HCT116 (cell line): ENCODE measurements around the gene PPFIA2. TPM values are rescaled to one million over a fixed set of nuclear protein-coding genes. Genes with fewer than 3 reads are reported as not detected.

Experiments used
- ATAC-seq: fragments of 200-7000 bp; cut with Tn5 transposase; 2 replicates; pipeline ENCODE4 v1.9.1; 2020; ENCODE audit warnings: mild to moderate bottlenecking, moderate library complexity
- BruUV-seq: library from RNA; stranded (reverse); fragments of 400-500 nt; replicated peaks from 2 replicates; lab custom pipeline; 2021; lab: Mats Ljungman, UMichigan
- CTCF ChIA-PET: fragments of 300-600 bp; sonication (Branson Sonifier 250); formaldehyde crosslinking; loops from one replicate; lab custom pipeline; 2021; ENCODE audit warnings: antibody characterized with exemption; lab: Charles Lee
- POLR2A ChIA-PET: fragments of 300-600, 350-600 bp; sonication (Branson Sonifier 250); formaldehyde crosslinking; loops from one replicate; lab custom pipeline; 2021; ENCODE audit warnings: antibody characterized with exemption; lab: Charles Lee
- RAD21 ChIA-PET, 2 experiments: fragments of 300-600 bp; sonication (Branson Sonifier 250); formaldehyde crosslinking; loops; one replicate each; lab custom pipeline; 2023; ENCODE audit warnings: low total read pairs in 2 of 2; ENCODE audit not compliant: uncharacterized antibody in 2 of 2, unreplicated experiment in 2 of 2, low non-redundant PET in 1 of 2; lab: Charles Lee
- DNase-seq: peaks from one replicate; pipeline ENCODE4 v3.0.0-alpha.2; 2010; ENCODE audit warnings: low read depth, low spot score
- H2AFZ ChIP-seq: fragments of 200-600 bp; shearing (Covaris generic), sonication (generic); 2 replicates; pipeline ENCODE4 v1.6.1; 2017; ENCODE audit warnings: low read depth, mixed run types, mixed read lengths, antibody characterized with exemption, low read length; ENCODE audit not compliant: poor library complexity, severe bottlenecking
- H3K27ac ChIP-seq: 2 replicates; pipeline ENCODE4 v1.5.1; 2012; ENCODE audit warnings: low read depth, low read length
- H3K27me3 ChIP-seq: fragments of 200-600 bp; sonication (generic); 2 replicates; pipeline ENCODE4 v1.6.1; 2016; ENCODE audit warnings: mixed run types, low read length, mixed read lengths; ENCODE audit not compliant: insufficient read depth
- H3K36me3 ChIP-seq, 2 experiments: fragments of 200-500 bp in 1 of 2; fragments of 200-600 bp in 1 of 2; sonication (Bioruptor generic) in 1 of 2; sonication (generic) in 1 of 2; 2 replicates each; pipeline versions ENCODE4 v1.5.1 to v1.6.1; 2014 to 2016; ENCODE audit warnings: low read length in 2 of 2, inconsistent platforms in 1 of 2, mixed read lengths in 1 of 2, mixed run types in 1 of 2; ENCODE audit not compliant: insufficient read depth in 2 of 2, control insufficient read depth in 1 of 2
- H3K4me1 ChIP-seq, 2 experiments: fragments of 200-600 bp in 1 of 2; sonication (generic) in 1 of 2; 2 replicates each; pipeline versions ENCODE4 v1.5.1 to v1.6.1; 2012 to 2017; ENCODE audit warnings: low read length in 2 of 2, inconsistent platforms in 1 of 2, mild to moderate bottlenecking in 1 of 2, mixed read lengths in 1 of 2, mixed run types in 1 of 2, moderate library complexity in 1 of 2; ENCODE audit not compliant: insufficient read depth in 2 of 2, control insufficient read depth in 1 of 2
- H3K4me2 ChIP-seq: fragments of 200-600 bp; sonication (generic); 2 replicates; pipeline ENCODE4 v1.6.1; 2017; ENCODE audit warnings: mixed run types, low read length, mixed read lengths
- H3K4me3 ChIP-seq, 2 experiments: fragments of 200-600 bp in 1 of 2; sonication (generic) in 1 of 2; replicated peaks in 1 of 2; 2 replicates each; pipeline ENCODE4 v1.5.1; 2011 to 2016; ENCODE audit warnings: low read length in 2 of 2, control low read depth in 1 of 2, low read depth in 1 of 2, mild to moderate bottlenecking in 1 of 2, mixed read lengths in 1 of 2, mixed run types in 1 of 2
- H3K79me2 ChIP-seq: fragments of 200-600 bp; sonication (generic); 2 replicates; pipeline ENCODE4 v1.6.1; 2017; ENCODE audit warnings: mild to moderate bottlenecking, mixed run types, low read length, moderate library complexity, mixed read lengths; ENCODE audit not compliant: insufficient read depth
- H3K9ac ChIP-seq: fragments of 200-600 bp; sonication (generic); 2 replicates; pipeline ENCODE4 v1.6.1; 2016; ENCODE audit warnings: low read length, mixed read lengths
- H3K9me2 ChIP-seq: fragments of 200-600 bp; sonication (generic), shearing (Covaris generic); 2 replicates; pipeline ENCODE4 v1.6.1; 2017; ENCODE audit warnings: mixed run types, mild to moderate bottlenecking, moderate library complexity; ENCODE audit not compliant: insufficient read depth
- H3K9me3 ChIP-seq, 2 experiments: fragments of 200-500 bp in 1 of 2; fragments of 200-600 bp in 1 of 2; sonication (Bioruptor generic) in 1 of 2; sonication (generic) in 1 of 2; 2 replicates each; pipeline ENCODE4 v1.6.1; 2014 to 2017; ENCODE audit warnings: low read length in 2 of 2, mixed read lengths in 2 of 2, inconsistent platforms in 1 of 2, low read depth in 1 of 2, mild to moderate bottlenecking in 1 of 2, mixed run types in 1 of 2, moderate library complexity in 1 of 2; ENCODE audit not compliant: control insufficient read depth in 1 of 2, insufficient read depth in 1 of 2
- H4K20me1 ChIP-seq: fragments of 200-600 bp; sonication (generic), shearing (Covaris generic); 2 replicates; pipeline ENCODE4 v1.6.1; 2017; ENCODE audit warnings: mixed run types, mild to moderate bottlenecking, moderate library complexity; ENCODE audit not compliant: insufficient read depth
- ATF3 ChIP-seq: IDR thresholded peaks from 2 replicates; pipeline ENCODE4 v1.6.1; 2012
- CBX3 ChIP-seq: IDR thresholded peaks from 2 replicates; pipeline ENCODE4 v1.6.1; 2012; ENCODE audit warnings: low read depth
- CEBPB ChIP-seq: IDR thresholded peaks from 2 replicates; pipeline ENCODE4 v1.6.1; 2012; ENCODE audit warnings: low read depth
- CTCF ChIP-seq, 3 experiments: fragments of 200-600 bp in 1 of 3; sonication (generic) in 1 of 3; IDR thresholded peaks in 2 of 3; conservative IDR thresholded peaks in 1 of 3; 2 replicates each; pipeline ENCODE4 v1.5.1; 2012 to 2017; ENCODE audit warnings: low read depth in 2 of 3, low read length in 2 of 3, antibody characterized with exemption in 1 of 3, borderline replicate concordance in 1 of 3, control low read depth in 1 of 3, mild to moderate bottlenecking in 1 of 3, mixed read lengths in 1 of 3, mixed run types in 1 of 3, moderate library complexity in 1 of 3; ENCODE audit not compliant: insufficient read depth in 1 of 3
- ELF1 ChIP-seq: IDR thresholded peaks from 2 replicates; pipeline ENCODE4 v1.6.1; 2012; ENCODE audit warnings: low read depth, borderline replicate concordance
- EZH2 ChIP-seq: fragments of 200-600 bp; sonication (generic); IDR thresholded peaks from 2 replicates; pipeline ENCODE4 v1.6.1; 2017; ENCODE audit warnings: antibody characterized with exemption, mixed run types
- EZH2phosphoT487 ChIP-seq: fragments of 200-600 bp; IDR thresholded peaks from 2 replicates; pipeline ENCODE4 v1.6.1; 2018; ENCODE audit warnings: antibody characterized with exemption, borderline replicate concordance
- FOSL1 ChIP-seq: IDR thresholded peaks from 2 replicates; pipeline ENCODE4 v1.6.1; 2012; ENCODE audit warnings: low read depth
- JUND ChIP-seq: IDR thresholded peaks from 2 replicates; pipeline ENCODE4 v1.6.1; 2012
- POLR2A ChIP-seq: IDR thresholded peaks from 2 replicates; pipeline ENCODE4 v1.7.0; 2011; ENCODE audit warnings: borderline replicate concordance; ENCODE audit not compliant: insufficient read depth, insufficient read length; ENCODE audit errors: extremely low read depth
- POLR2AphosphoS5 ChIP-seq: IDR thresholded peaks from 2 replicates; pipeline ENCODE4 v1.6.1; 2011; ENCODE audit warnings: mild to moderate bottlenecking, low read depth, low read length, moderate library complexity
- RAD21 ChIP-seq: IDR thresholded peaks from 2 replicates; pipeline ENCODE4 v1.6.1; 2012; ENCODE audit warnings: low read depth, mild to moderate bottlenecking
- REST ChIP-seq: IDR thresholded peaks from 2 replicates; pipeline ENCODE4 v1.6.1; 2012; ENCODE audit warnings: low read depth
- SIN3A ChIP-seq: IDR thresholded peaks from 2 replicates; pipeline ENCODE4 v1.6.1; 2012; ENCODE audit warnings: low read depth
- SP1 ChIP-seq: IDR thresholded peaks from 2 replicates; pipeline ENCODE4 v1.6.1; 2012; ENCODE audit warnings: low read depth
- SRF ChIP-seq: IDR thresholded peaks from 2 replicates; pipeline ENCODE4 v1.6.1; 2012; ENCODE audit warnings: low read depth
- YY1 ChIP-seq: IDR thresholded peaks from 2 replicates; pipeline ENCODE4 v1.6.1; 2011; ENCODE audit warnings: low read length, low read depth, moderate library complexity, mild to moderate bottlenecking; ENCODE audit not compliant: insufficient replicate concordance; ENCODE audit errors: extremely low read depth
- ZBTB33 ChIP-seq: IDR thresholded peaks from 2 replicates; pipeline ENCODE4 v1.6.1; 2011; ENCODE audit warnings: mild to moderate bottlenecking, low read length, moderate library complexity; ENCODE audit not compliant: insufficient replicate concordance; ENCODE audit errors: extremely low read depth
- intact Hi-C: fragments of 100-400 bp; cut with micrococcal nuclease; formaldehyde crosslinking; loops from 2 replicates; pipeline ENCODE4 v1.10.0; 2022
- total RNA-seq: library from RNA; stranded (reverse); gene quantifications from one replicate; pipeline ENCODE4 v1.2.1, GENCODE V29; 2021; ENCODE audit not compliant: unreplicated experiment

PPFIA2 gene
- total RNA-seq, 1 experiment from 2014 or later = not detected

GRCh38 chr12:81500788-81501187 is 258.4 kb downstream of the PPFIA2 start:
- H3K36me3 ChIP-seq = no peaks in the 10 kb centered on the region
- no peak for ATAC-seq
- H3K4me2 ChIP-seq = no peak overlapping the region
- intact Hi-C loops = no loop called here
- TF ChIP-seq SIN3A (no peak), FOSL1 (no peak), ATF3 (no peak), EZH2 (no peak), CEBPB (no peak), EZH2phosphoT487 (no peak), RAD21 (no peak), ZBTB33 (no peak), JUND (no peak), SRF (no peak), POLR2A (no peak), REST (no peak), POLR2AphosphoS5 (no peak), CTCF (IDR thresholded peaks at IDR 0.05 in 2 of 3, conservative IDR thresholded peaks at IDR 0.05 in 1 of 3; ENCODE audit: borderline replicate concordance in 1 of 3, insufficient read depth in 1 of 3, low read depth in 2 of 3, low read length in 2 of 3) (no peak), YY1 (no peak), ELF1 (no peak), SP1 (no peak), CBX3 (no peak)
- H3K9me3 ChIP-seq = no peaks in the 10 kb centered on the region
- H3K79me2 ChIP-seq = no peaks in the 10 kb centered on the region
- no peaks in the 10 kb centered on the region for H3K9me2 ChIP-seq
- no peak overlapping the region for H3K9ac ChIP-seq
- RAD21 ChIA-PET = no interaction called here
- H2AFZ ChIP-seq = no peak overlapping the region
- POLR2A ChIA-PET = no interaction called here
- BruUV-seq = no TSS peak
- no peaks in the 10 kb centered on the region for H3K4me1 ChIP-seq
- H4K20me1 ChIP-seq = no peaks in the 10 kb centered on the region
- DNase-seq = no peak
- H3K27ac ChIP-seq = no peak overlapping the region
- H3K27me3 ChIP-seq = no peaks in the 10 kb centered on the region
- no peak overlapping the region for H3K4me3 ChIP-seq
- CTCF ChIA-PET = no interaction called here
